ENCODE results near the gene ITM2B.

- TF ChIP-seq CTCF (IDR thresholded peaks at IDR 0.05) (no peak), POLR2A (IDR thresholded peaks at IDR 0.05) (no peak)
Measured at GRCh38 chr13:48281556-48281955, 48.5 kb downstream of the ITM2B start.
